Gastrocnemius medialis (tissue), 4 donors: ENCODE measurements around the gene RIC8B.

ENCODE experiments used
- CTCF ChIP-seq, 5 experiments: fragments of 450-650 bp in 3 of 5; fragments of 200-600 bp in 2 of 5; sonication (generic) in 2 of 5; IDR thresholded peaks in 4 of 5; conservative IDR thresholded peaks in 1 of 5; 1 replicate in 4 of 5; 2 replicates in 1 of 5; pipeline ENCODE4 v1.5.1; 2016 to 2019; ENCODE audit warnings: antibody characterized with exemption in 5 of 5, mild to moderate bottlenecking in 3 of 5, moderate library complexity in 3 of 5
- POLR2A ChIP-seq, 2 donors: fragments of 450-650 bp; IDR thresholded peaks; one replicate each; pipeline ENCODE4 v1.6.1; 2017; ENCODE audit warnings: antibody characterized with exemption in 2 of 2, mild to moderate bottlenecking in 2 of 2, moderate library complexity in 2 of 2

- TF ChIP-seq CTCF (IDR thresholded peaks at IDR 0.05 in 4 of 5, conservative IDR thresholded peaks at IDR 0.05 in 1 of 5) (no peak), POLR2A (IDR thresholded peaks at IDR 0.05) (no peak)
Observed at GRCh38 chr12:106773286-106774004, 1.0 kb upstream of the RIC8B start.
